Activated T-helper 1 cell treated with anti-CD3 and anti-CD28 coated beads, Interleukin-12 subunit alpha, Interleukin-12 subunit beta, Interleukin-2, Interleukin-4 antibody, amounts not matched to agents 30 ng/mL and 10 ng/mL and 1 ng/mL, durations not matched to agents 14 hours and 24 hours and 36 hours (primary cell): Measurements from ENCODE around the gene NLGN4Y. TPM values are rescaled to one million over a fixed set of nuclear protein-coding genes. Genes with fewer than 3 reads are reported as not detected.

Experiments
- DNase-seq: peaks from one replicate; pipeline ENCODE4 v3.0.0; 2021; ENCODE audit warnings: low spot score
- H3K27ac Mint-ChIP-seq: one replicate; pipeline ENCODE4 v1.8.0; 2021; ENCODE audit warnings: mild to moderate bottlenecking, mixed read lengths
- H3K27me3 Mint-ChIP-seq: one replicate; pipeline ENCODE4 v1.8.0; 2022; ENCODE audit warnings: mild to moderate bottlenecking, moderate library complexity, mixed read lengths; ENCODE audit not compliant: insufficient read depth
- H3K36me3 Mint-ChIP-seq: one replicate; pipeline ENCODE4 v1.8.0; 2021; ENCODE audit warnings: low read depth, mixed read lengths
- H3K4me1 Mint-ChIP-seq: one replicate; pipeline ENCODE4 v1.8.0; 2021; ENCODE audit warnings: low read depth, mixed read lengths
- H3K4me3 Mint-ChIP-seq: one replicate; pipeline ENCODE4 v1.8.0; 2021; ENCODE audit warnings: mild to moderate bottlenecking, moderate library complexity, mixed read lengths
- H3K9me3 Mint-ChIP-seq: one replicate; pipeline ENCODE4 v1.8.0; 2021; ENCODE audit warnings: mixed read lengths
- intact Hi-C: fragments of 100-400 bp; cut with micrococcal nuclease; formaldehyde crosslinking; loops from one replicate; pipeline ENCODE4 v1.15.1; 2024
- total RNA-seq: library from RNA; stranded (reverse); gene quantifications from 2 replicates; pipeline ENCODE4 v1.2.3, GENCODE V29; 2022

NLGN4Y gene
- total RNA-seq, 1 donor from 2014 or later = 0.62 TPM

- intact Hi-C loops = no loop called here
- Mint-ChIP-seq H3K27ac (no peak overlapping the region), H3K27me3 (no peaks in the 10 kb centered on the region), H3K9me3 (no peaks in the 10 kb centered on the region), H3K4me3 (no peak overlapping the region), H3K4me1 (no peaks in the 10 kb centered on the region), H3K36me3 (no peaks in the 10 kb centered on the region)
- DNase-seq = no peak
Measured at GRCh38 chrY:14741596-14741995, 217.3 kb downstream of the NLGN4Y start.

DNA sequence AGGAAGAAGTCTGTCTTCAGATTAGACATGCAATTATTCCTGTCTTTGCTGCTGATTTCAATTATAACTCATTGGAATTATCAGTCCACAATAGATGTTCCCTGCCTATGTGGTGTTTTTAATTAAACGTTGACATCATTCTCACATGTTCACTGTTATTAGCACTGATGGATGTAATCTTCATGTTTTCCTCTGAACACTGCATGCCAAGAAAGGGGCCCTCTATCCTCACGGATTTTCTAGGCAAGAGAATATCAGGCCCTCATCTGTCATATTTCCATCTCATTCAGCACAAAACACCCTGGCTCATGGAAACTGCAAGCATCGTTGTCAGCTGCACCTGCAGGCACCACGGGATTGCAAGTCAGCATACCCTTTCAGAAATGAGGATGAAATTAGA lies 224.0 kb downstream of the NLGN4Y start:
- Mint-ChIP-seq H3K27me3 (no peaks in the 10 kb centered on the region), H3K27ac (no peak overlapping the region), H3K36me3 (no peaks in the 10 kb centered on the region), H3K9me3 (no peaks in the 10 kb centered on the region), H3K4me1 (no peaks in the 10 kb centered on the region), H3K4me3 (no peak overlapping the region)
- DNase-seq = no peak
- intact Hi-C loops = no loop called here

DNA sequence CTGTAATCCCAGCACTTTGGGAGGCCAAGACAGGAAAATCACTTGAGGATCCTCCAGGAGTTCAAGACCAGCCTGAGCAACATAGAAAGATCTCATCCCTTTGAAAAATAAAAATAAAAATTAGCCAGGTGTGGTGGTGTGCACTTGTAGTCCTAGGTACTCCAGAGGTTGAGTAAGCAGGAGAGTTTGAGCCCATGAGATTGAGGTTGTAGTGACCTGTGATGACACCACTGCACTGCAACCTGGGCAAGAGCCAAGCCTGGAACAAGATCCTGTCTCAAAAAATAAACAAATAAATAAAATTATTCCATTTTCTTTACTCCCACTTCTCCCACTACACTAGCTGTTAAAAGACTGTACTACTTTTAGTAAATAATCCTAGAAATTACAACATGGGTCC lies 231.2 kb downstream of the NLGN4Y start:
- Mint-ChIP-seq H3K27ac (no peak overlapping the region), H3K9me3 (no peaks in the 10 kb centered on the region), H3K4me1 (no peaks in the 10 kb centered on the region), H3K27me3 (no peaks in the 10 kb centered on the region), H3K4me3 (no peak overlapping the region), H3K36me3 (no peaks in the 10 kb centered on the region)
- no peak for DNase-seq
- intact Hi-C loops = no loop called here

- H3K4me1 Mint-ChIP-seq = no peaks in the 10 kb centered on the region
- no peaks in the 10 kb centered on the region for H3K36me3 Mint-ChIP-seq
- H3K27me3 Mint-ChIP-seq = no peaks in the 10 kb centered on the region
- intact Hi-C loops = no loop called here
- no peaks in the 10 kb centered on the region for H3K9me3 Mint-ChIP-seq
- no peak overlapping the region for H3K27ac Mint-ChIP-seq
- DNase-seq = no peak
- H3K4me3 Mint-ChIP-seq = no peak overlapping the region
Measured at GRCh38 chrY:14762903-14763302, 238.6 kb downstream of the NLGN4Y start.

DNA sequence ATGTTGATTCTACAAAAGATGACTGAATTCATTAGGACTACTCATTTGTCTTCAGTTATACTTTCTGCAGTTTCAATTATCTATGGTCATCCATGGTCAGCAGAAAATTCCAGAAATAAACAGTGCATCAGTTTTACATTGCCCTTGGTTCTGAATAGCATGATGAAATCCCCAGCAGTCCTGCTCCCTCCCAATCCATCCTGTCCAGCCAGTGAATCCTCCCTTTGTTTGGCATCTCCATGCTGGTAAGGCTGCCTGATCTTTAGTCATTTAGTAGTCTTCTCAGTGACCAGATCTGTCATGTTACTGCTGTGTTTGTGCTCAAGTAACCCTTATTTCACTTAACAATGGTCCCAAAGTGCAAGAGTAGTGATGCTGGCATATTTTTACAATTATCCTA lies 239.3 kb downstream of the NLGN4Y start:
- Mint-ChIP-seq H3K27ac (no peak overlapping the region), H3K36me3 (no peaks in the 10 kb centered on the region), H3K4me3 (no peak overlapping the region), H3K9me3 (no peaks in the 10 kb centered on the region), H3K4me1 (no peaks in the 10 kb centered on the region), H3K27me3 (no peaks in the 10 kb centered on the region)
- no peak for DNase-seq
- intact Hi-C loops = no loop called here

- H3K9me3 Mint-ChIP-seq = peaks cover 4% of the 10 kb centered on the region
- intact Hi-C loops = no loop called here
- H3K36me3 Mint-ChIP-seq = no peaks in the 10 kb centered on the region
Measured at GRCh38 chrY:14778208-14778607, 253.9 kb downstream of the NLGN4Y start.

DNA sequence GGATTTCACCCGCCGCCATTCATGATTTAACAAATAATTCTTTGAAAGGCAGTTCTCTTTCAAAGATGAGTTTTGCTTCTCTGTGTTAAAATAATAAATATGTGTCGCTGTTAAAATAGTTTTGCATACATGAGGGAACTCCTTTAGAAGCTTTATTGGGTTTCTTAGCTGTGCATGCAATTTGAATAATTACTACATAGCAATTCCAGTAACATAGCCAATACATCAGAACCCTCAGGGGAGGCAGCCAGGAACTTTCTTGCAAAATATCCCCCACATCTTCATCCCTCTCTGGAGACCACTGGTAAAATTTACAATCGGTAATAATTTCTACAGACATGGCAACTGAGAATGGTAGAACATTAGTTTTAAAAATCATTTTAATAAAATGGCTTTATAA lies 268.8 kb downstream of the NLGN4Y start:
- intact Hi-C loops = no loop called here
- no peak overlapping the region for H3K4me3 Mint-ChIP-seq
- H3K36me3 Mint-ChIP-seq = no peaks in the 10 kb centered on the region
- no peaks in the 10 kb centered on the region for H3K4me1 Mint-ChIP-seq
- no peaks in the 10 kb centered on the region for H3K27me3 Mint-ChIP-seq
- no peak overlapping the region for H3K27ac Mint-ChIP-seq
- no peaks in the 10 kb centered on the region for H3K9me3 Mint-ChIP-seq
- DNase-seq = no peak

More at GRCh38 chrY:14778208-14778607, 253.9 kb downstream of the NLGN4Y start:
- H3K4me3 Mint-ChIP-seq = no peak overlapping the region
- no peak for DNase-seq
- H3K4me1 Mint-ChIP-seq = no peaks in the 10 kb centered on the region
- H3K27me3 Mint-ChIP-seq = no peaks in the 10 kb centered on the region
- H3K27ac Mint-ChIP-seq = no peak overlapping the region

DNA sequence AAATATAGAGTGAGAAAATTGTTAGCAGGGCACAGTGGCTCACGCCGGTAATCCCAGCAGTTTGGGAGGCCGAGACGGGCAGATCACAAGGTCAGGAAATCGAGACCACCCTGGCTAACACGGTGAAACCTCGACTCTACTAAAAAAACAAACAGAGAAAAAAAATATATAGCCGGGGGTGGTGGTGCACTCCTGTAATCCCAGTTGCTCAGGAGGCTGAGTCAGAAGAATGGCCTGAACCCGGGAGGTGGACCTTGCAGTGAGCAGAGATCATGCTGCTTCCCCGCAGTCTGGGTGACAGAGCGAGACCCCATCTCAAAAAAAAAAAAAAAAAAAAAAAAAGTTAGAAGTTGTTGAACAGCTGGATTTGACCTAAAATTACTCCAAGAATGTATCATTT lies 269.3 kb downstream of the NLGN4Y start:
- no peak overlapping the region for H3K4me3 Mint-ChIP-seq
- H3K4me1 Mint-ChIP-seq = no peaks in the 10 kb centered on the region
- no peak for DNase-seq
- intact Hi-C loops = no loop called here
- H3K36me3 Mint-ChIP-seq = no peaks in the 10 kb centered on the region
- H3K9me3 Mint-ChIP-seq = no peaks in the 10 kb centered on the region
- no peak overlapping the region for H3K27ac Mint-ChIP-seq
- H3K27me3 Mint-ChIP-seq = no peaks in the 10 kb centered on the region

GRCh38 chrY:14798010-14798409 lies 273.7 kb downstream of the NLGN4Y start:
- intact Hi-C loops = no loop called here
- no peaks in the 10 kb centered on the region for H3K4me1 Mint-ChIP-seq
- no peak overlapping the region for H3K4me3 Mint-ChIP-seq
- no peak overlapping the region for H3K27ac Mint-ChIP-seq
- no peak for DNase-seq
- H3K27me3 Mint-ChIP-seq = no peaks in the 10 kb centered on the region
- no peaks in the 10 kb centered on the region for H3K9me3 Mint-ChIP-seq
- H3K36me3 Mint-ChIP-seq = no peaks in the 10 kb centered on the region

DNA sequence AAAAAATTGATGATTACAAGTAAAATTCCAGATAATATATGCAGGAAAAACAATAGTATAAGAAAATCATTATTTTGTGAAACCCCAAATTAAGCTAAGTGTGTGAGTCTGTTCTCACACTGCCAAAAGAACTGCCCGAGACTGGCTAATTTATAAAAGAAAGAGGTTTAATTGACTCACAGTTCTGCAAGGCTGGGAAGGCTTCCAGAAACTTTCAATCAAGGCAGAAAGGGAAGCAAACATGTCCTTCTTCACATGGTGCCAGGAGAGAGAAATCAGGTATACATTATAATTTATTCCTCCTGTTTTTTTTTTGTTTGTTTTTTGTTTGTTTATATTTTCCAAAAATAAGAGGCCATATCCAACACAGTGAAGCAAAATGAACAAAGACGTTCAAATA lies 276.8 kb downstream of the NLGN4Y start:
- intact Hi-C loops = no loop called here
- Mint-ChIP-seq H3K27ac (no peak overlapping the region), H3K4me3 (no peak overlapping the region)

GRCh38 chrY:14802125-14802524 lies 277.8 kb downstream of the NLGN4Y start:
- intact Hi-C loops = no loop called here
- H3K9me3 Mint-ChIP-seq = no peaks in the 10 kb centered on the region
- H3K27me3 Mint-ChIP-seq = no peaks in the 10 kb centered on the region
- H3K4me3 Mint-ChIP-seq = no peak overlapping the region
- H3K36me3 Mint-ChIP-seq = no peaks in the 10 kb centered on the region
- DNase-seq = no peak
- H3K27ac Mint-ChIP-seq = no peak overlapping the region
- no peaks in the 10 kb centered on the region for H3K4me1 Mint-ChIP-seq

More for the DNA sequence above, 276.8 kb downstream of the NLGN4Y start:
- Mint-ChIP-seq H3K27me3 (no peaks in the 10 kb centered on the region), H3K36me3 (no peaks in the 10 kb centered on the region), H3K4me1 (no peaks in the 10 kb centered on the region), H3K9me3 (no peaks in the 10 kb centered on the region)
- DNase-seq = no peak

DNA sequence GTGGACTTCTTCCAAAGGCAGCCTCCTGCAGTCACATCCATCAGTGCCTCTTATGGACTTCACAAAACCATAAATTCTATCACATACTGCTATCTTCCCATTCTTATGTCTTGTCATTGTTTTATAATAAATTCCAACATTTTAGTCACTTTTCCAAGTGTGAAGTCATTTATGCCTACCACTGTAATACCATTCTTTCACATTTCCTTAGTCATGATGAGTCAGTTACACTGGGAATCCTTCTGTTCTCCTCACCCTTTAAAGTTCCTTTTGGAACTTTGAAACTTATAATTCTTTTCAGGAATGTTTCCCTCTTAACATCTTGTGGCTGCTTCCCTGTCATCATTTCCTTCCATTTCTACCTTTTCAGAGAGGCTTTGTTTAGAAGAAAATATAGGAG lies 279.7 kb downstream of the NLGN4Y start:
- no peaks in the 10 kb centered on the region for H3K4me1 Mint-ChIP-seq
- no peaks in the 10 kb centered on the region for H3K9me3 Mint-ChIP-seq
- H3K27me3 Mint-ChIP-seq = no peaks in the 10 kb centered on the region
- H3K27ac Mint-ChIP-seq = no peak overlapping the region
- H3K36me3 Mint-ChIP-seq = no peaks in the 10 kb centered on the region
- intact Hi-C loops = no loop called here
- H3K4me3 Mint-ChIP-seq = no peak overlapping the region
- no peak for DNase-seq

DNA sequence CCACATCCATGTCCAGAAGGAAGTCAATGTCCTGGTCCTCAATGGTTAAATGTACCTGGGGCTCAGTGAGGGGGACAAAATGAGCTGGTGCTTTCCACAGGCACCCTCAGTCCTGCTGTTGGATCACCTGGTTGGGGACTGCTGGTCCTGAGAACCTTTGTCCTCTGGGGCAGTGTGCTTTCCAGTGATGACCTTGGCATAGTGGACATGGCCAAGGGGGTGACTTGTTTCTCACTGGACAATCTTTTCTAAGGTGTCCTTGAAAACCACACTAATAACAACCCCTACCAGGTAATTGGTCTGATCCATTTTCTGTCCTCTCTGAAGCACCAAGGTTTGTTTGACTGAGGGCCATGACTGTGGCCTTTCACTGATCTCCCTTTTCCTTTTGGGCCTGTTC lies 294.1 kb downstream of the NLGN4Y start:
- H3K27me3 Mint-ChIP-seq = no peaks in the 10 kb centered on the region
- H3K4me1 Mint-ChIP-seq = no peaks in the 10 kb centered on the region
- DNase-seq = no peak
- no peaks in the 10 kb centered on the region for H3K36me3 Mint-ChIP-seq
- H3K27ac Mint-ChIP-seq = no peak overlapping the region
- intact Hi-C loops = no loop called here
- no peak overlapping the region for H3K4me3 Mint-ChIP-seq
- H3K9me3 Mint-ChIP-seq = no peaks in the 10 kb centered on the region

- no peak overlapping the region for H3K4me3 Mint-ChIP-seq
- H3K4me1 Mint-ChIP-seq = no peaks in the 10 kb centered on the region
- no peak for DNase-seq
- H3K9me3 Mint-ChIP-seq = no peaks in the 10 kb centered on the region
- no peak overlapping the region for H3K27ac Mint-ChIP-seq
- H3K27me3 Mint-ChIP-seq = no peaks in the 10 kb centered on the region
- intact Hi-C loops = no loop called here
- no peaks in the 10 kb centered on the region for H3K36me3 Mint-ChIP-seq
Measured at GRCh38 chrY:14822201-14822600, 297.9 kb downstream of the NLGN4Y start.
